ENCODE data around the gene RRP1B.

- TF ChIP-seq CTCF (IDR thresholded peaks at IDR 0.05; ENCODE audit: low read depth, low read length, missing input control): no peak
- no peak for TF ChIP-seq GABPA (IDR thresholded peaks at IDR 0.05 in 1 of 2, conservative IDR thresholded peaks at IDR 0.05 in 1 of 2)
- no peak for TF ChIP-seq EGR1 (IDR thresholded peaks at IDR 0.05; ENCODE audit: low read depth in 2 of 2)
- no peak for TF ChIP-seq MAX (IDR thresholded peaks at IDR 0.05)
- no peak for TF ChIP-seq TAF1 (conservative IDR thresholded peaks at IDR 0.05)
- TF ChIP-seq SP1 (IDR thresholded peaks at IDR 0.05): no peak
- TF ChIP-seq YY1 (IDR thresholded peaks at IDR 0.05): no peak
- no peak for TF ChIP-seq JUND (IDR thresholded peaks at IDR 0.05)
- no peak for TF ChIP-seq RAD21 (IDR thresholded peaks at IDR 0.05)
- no peak for TF ChIP-seq HNF4A (conservative IDR thresholded peaks at IDR 0.05)
- no peak for TF ChIP-seq HNF4G (IDR thresholded peaks at IDR 0.05)
- no peak for TF ChIP-seq ATF3 (IDR thresholded peaks at IDR 0.05)
Measured at GRCh38 chr21:43736224-43736883, 77.0 kb downstream of the RRP1B start.

Data from liver (tissue), 3 donors.